Memory B cell (primary cell): ENCODE results near the gene DDX5.

Experiments
- ATAC-seq: fragments of 150-1000 bp; cut with Tn5 transposase; 2 replicates; pipeline ENCODE4 v1.10.0; 2021; ENCODE audit warnings: low read depth, mild to moderate bottlenecking, moderate library complexity
- DNase-seq, 2 donors: peaks; one replicate each; pipeline ENCODE4 v3.0.0; 2022; ENCODE audit warnings: low spot score in 2 of 2
- H3K27ac Mint-ChIP-seq: one replicate; pipeline ENCODE4 v1.8.0; 2022; ENCODE audit warnings: mild to moderate bottlenecking, moderate library complexity, mixed read lengths
- H3K27me3 Mint-ChIP-seq: one replicate; pipeline ENCODE4 v1.8.0; 2022; ENCODE audit warnings: mixed read lengths
- H3K36me3 Mint-ChIP-seq: one replicate; pipeline ENCODE4 v1.8.0; 2022; ENCODE audit warnings: mild to moderate bottlenecking, mixed read lengths
- H3K4me1 Mint-ChIP-seq: one replicate; pipeline ENCODE4 v1.8.0; 2022; ENCODE audit warnings: mixed read lengths
- H3K4me3 Mint-ChIP-seq: one replicate; pipeline ENCODE4 v1.8.0; 2022; ENCODE audit warnings: mild to moderate bottlenecking, moderate library complexity, mixed read lengths
- H3K9me3 Mint-ChIP-seq: one replicate; pipeline ENCODE4 v1.8.0; 2022; ENCODE audit warnings: mixed read lengths

DDX5 gene

GRCh38 chr17:64506201-64506575 is at the start of gene DDX5:
DDX5 (minus strand) TSS chr17:64506289; CDS start chr17:64506119, 170 bp downstream.
- Mint-ChIP-seq H3K27me3 (no peaks in the 10 kb centered on the region), H3K4me1 (peaks cover 37% of the 10 kb centered on the region), H3K4me3 (peak within 1 kb of the TSS; percentile 100)

GRCh38 chr17:64555281-64555680 is 49.2 kb upstream of the DDX5 start:
- H3K36me3 Mint-ChIP-seq: peaks cover 10% of the 10 kb centered on the region
- H3K4me1 Mint-ChIP-seq: no peaks in the 10 kb centered on the region
- no peaks in the 10 kb centered on the region for H3K9me3 Mint-ChIP-seq
- no peak overlapping the region for H3K4me3 Mint-ChIP-seq
- H3K27ac Mint-ChIP-seq: no peak overlapping the region
- ATAC-seq (no peak), DNase-seq (no peak)
- H3K27me3 Mint-ChIP-seq: no peaks in the 10 kb centered on the region

More at GRCh38 chr17:64506201-64506575, at the start of gene DDX5:
- peak; percentile 58 for ATAC-seq
- peaks cover 47% of the 10 kb centered on the region for H3K36me3 Mint-ChIP-seq
- H3K9me3 Mint-ChIP-seq: no peaks in the 10 kb centered on the region
- peak; percentile 96 to 97 for DNase-seq
- peak within 1 kb of the TSS; percentile 100 for H3K27ac Mint-ChIP-seq

- ATAC-seq: no peak
- H3K4me3 Mint-ChIP-seq: no peak overlapping the region
- no peaks in the 10 kb centered on the region for H3K4me1 Mint-ChIP-seq
- H3K27ac Mint-ChIP-seq: peak overlapping the region; percentile 61
- H3K9me3 Mint-ChIP-seq: no peaks in the 10 kb centered on the region
- no peak for DNase-seq
- peaks cover 10% of the 10 kb centered on the region for H3K36me3 Mint-ChIP-seq
- H3K27me3 Mint-ChIP-seq: no peaks in the 10 kb centered on the region
Measured at GRCh38 chr17:64554028-64554637, 48.0 kb upstream of the DDX5 start.

DNA sequence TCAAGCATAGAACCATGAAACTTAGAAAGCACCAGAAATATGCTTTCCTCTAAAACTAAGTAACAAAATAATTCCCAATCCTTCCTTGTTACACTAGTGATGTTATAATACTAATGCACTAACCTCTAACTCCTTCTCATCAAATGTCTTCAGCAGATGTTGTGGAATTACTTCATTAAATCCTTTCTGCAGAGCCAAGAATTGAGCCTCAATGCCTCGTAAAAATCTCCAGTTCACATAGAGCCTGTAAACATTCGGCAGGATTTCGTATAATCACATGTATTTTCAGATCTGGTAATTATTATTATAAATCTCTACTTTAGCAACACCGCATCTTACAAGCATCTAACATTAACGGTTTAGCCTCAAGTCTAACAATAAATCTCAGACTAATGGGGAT is 45.4 kb upstream of the DDX5 start:
- ATAC-seq: no peak
- Mint-ChIP-seq H3K4me3 (no peak overlapping the region), H3K9me3 (no peaks in the 10 kb centered on the region), H3K36me3 (peaks cover 16% of the 10 kb centered on the region), H3K4me1 (no peaks in the 10 kb centered on the region), H3K27ac (no peak overlapping the region), H3K27me3 (no peaks in the 10 kb centered on the region)
- DNase-seq: no peak

GRCh38 chr17:64547319-64547718 is 41.2 kb upstream of the DDX5 start:
- no peaks in the 10 kb centered on the region for H3K9me3 Mint-ChIP-seq
- H3K27ac Mint-ChIP-seq: no peak overlapping the region
- no peaks in the 10 kb centered on the region for H3K27me3 Mint-ChIP-seq
- peaks cover 14% of the 10 kb centered on the region for H3K36me3 Mint-ChIP-seq
- H3K4me3 Mint-ChIP-seq: no peak overlapping the region
- DNase-seq (no peak), ATAC-seq (no peak)
- no peaks in the 10 kb centered on the region for H3K4me1 Mint-ChIP-seq

- DNase-seq: no peak
- Mint-ChIP-seq H3K27me3 (no peaks in the 10 kb centered on the region), H3K27ac (no peak overlapping the region), H3K36me3 (peaks cover 14% of the 10 kb centered on the region), H3K9me3 (no peaks in the 10 kb centered on the region), H3K4me3 (no peak overlapping the region), H3K4me1 (no peaks in the 10 kb centered on the region)
- ATAC-seq: no peak
Measured at GRCh38 chr17:64546716-64547115, 40.6 kb upstream of the DDX5 start.

GRCh38 chr17:64544742-64545141 is 38.7 kb upstream of the DDX5 start:
- ATAC-seq: no peak
- Mint-ChIP-seq H3K4me1 (no peaks in the 10 kb centered on the region), H3K4me3 (no peak overlapping the region), H3K27me3 (no peaks in the 10 kb centered on the region), H3K9me3 (no peaks in the 10 kb centered on the region), H3K27ac (no peak overlapping the region), H3K36me3 (peaks cover 12% of the 10 kb centered on the region)
- no peak for DNase-seq

GRCh38 chr17:64540118-64540776 is 34.2 kb upstream of the DDX5 start:
- DNase-seq (no peak), ATAC-seq (no peak)
- H3K27ac Mint-ChIP-seq: no peak overlapping the region
- no peaks in the 10 kb centered on the region for H3K27me3 Mint-ChIP-seq
- H3K36me3 Mint-ChIP-seq: peaks cover 19% of the 10 kb centered on the region
- H3K9me3 Mint-ChIP-seq: no peaks in the 10 kb centered on the region
- H3K4me3 Mint-ChIP-seq: no peak overlapping the region
- peaks cover 2% of the 10 kb centered on the region for H3K4me1 Mint-ChIP-seq

DNA sequence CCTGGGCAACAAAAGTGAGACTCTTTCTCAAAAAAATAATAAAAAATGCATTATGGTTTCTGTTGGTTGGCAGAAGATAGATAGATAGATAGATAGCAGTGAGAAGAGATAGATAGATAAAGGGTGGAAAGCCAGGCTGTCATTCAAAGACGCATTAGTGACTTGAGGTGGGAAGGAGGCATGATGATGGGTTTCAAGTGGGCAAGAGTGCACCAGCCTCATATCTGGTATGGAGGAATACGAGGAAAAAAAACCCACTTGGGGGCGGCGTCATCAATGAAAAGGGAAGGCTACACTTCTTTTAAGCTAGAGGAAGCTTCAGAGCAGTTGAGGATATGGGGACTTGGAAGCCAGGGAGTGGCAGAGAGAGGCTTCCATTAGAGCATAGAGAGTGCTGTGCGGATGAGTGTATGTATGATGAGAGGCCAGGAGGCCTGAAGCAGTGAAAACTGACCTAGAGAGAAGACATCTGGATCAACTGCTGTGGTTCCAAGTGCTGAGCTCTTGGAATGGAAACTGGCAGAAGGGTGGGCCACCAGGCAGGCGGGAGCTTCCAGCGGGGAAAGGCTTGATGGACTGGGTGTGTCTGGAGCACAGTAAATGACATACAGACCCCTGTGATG is 32.5 kb upstream of the DDX5 start:
- H3K27me3 Mint-ChIP-seq: no peaks in the 10 kb centered on the region
- H3K9me3 Mint-ChIP-seq: no peaks in the 10 kb centered on the region
- H3K36me3 Mint-ChIP-seq: peaks cover 25% of the 10 kb centered on the region
- peaks cover 2% of the 10 kb centered on the region for H3K4me1 Mint-ChIP-seq
- no peak overlapping the region for H3K4me3 Mint-ChIP-seq
- no peak for DNase-seq
- no peak for ATAC-seq
- peak overlapping the region; percentile 17 for H3K27ac Mint-ChIP-seq

- Mint-ChIP-seq H3K27ac (peak overlapping the region; percentile 51), H3K36me3 (peaks cover 28% of the 10 kb centered on the region)
- ATAC-seq: no peak
Measured at GRCh38 chr17:64537488-64537887, 31.4 kb upstream of the DDX5 start.

DNA sequence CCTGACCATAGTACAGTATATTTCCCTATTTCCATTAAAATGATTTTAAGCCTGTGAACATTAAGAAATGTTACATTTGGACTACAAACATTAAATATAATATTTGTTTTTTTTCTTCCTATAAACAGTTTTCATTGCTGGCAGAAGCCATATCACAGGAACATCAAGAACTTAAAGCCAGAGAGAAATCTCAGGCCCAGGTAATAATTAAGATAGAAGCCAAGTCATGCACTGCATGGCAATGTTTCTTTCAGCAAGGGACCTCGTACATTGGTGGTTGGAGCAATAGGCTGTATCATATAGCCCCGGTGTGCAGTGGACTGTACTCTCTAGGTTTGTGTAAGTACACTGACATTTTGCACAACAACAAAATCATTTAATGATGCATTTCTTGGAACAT is 30.8 kb upstream of the DDX5 start:
- H3K27ac Mint-ChIP-seq: peak overlapping the region; percentile 51
- no peak overlapping the region for H3K4me3 Mint-ChIP-seq
- no peak for ATAC-seq

More at GRCh38 chr17:64537488-64537887, 31.4 kb upstream of the DDX5 start:
- Mint-ChIP-seq H3K9me3 (no peaks in the 10 kb centered on the region), H3K27me3 (no peaks in the 10 kb centered on the region), H3K4me1 (peaks cover 2% of the 10 kb centered on the region), H3K4me3 (no peak overlapping the region)
- no peak for DNase-seq

DNA sequence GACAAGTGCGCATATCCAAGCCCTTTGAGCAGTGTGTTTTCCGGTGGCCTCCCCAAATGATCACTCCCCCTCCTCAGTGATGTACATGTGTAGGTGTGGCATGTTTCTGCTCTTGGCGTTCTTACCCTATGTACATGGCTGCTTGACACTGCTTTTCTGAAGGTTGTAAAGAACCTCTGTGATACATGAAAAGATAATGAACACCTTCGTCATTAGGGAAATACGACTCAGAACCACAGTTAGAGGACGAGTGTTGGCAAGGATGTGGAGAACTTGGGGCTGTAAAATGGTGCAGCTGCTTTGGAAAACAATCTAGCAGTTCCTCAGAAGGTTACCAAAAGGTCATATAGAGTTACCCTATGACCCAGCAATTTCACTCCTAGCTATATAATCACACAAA is 29.3 kb upstream of the DDX5 start:
- Mint-ChIP-seq H3K4me1 (peaks cover 2% of the 10 kb centered on the region), H3K4me3 (no peak overlapping the region), H3K27ac (peak overlapping the region; percentile 43), H3K9me3 (no peaks in the 10 kb centered on the region), H3K27me3 (no peaks in the 10 kb centered on the region), H3K36me3 (peaks cover 36% of the 10 kb centered on the region)
- DNase-seq (no peak), ATAC-seq (no peak)

More for the DNA sequence above, 30.8 kb upstream of the DDX5 start:
- H3K27me3 Mint-ChIP-seq: no peaks in the 10 kb centered on the region
- no peaks in the 10 kb centered on the region for H3K9me3 Mint-ChIP-seq
- no peak for DNase-seq
- H3K4me1 Mint-ChIP-seq: peaks cover 2% of the 10 kb centered on the region
- H3K36me3 Mint-ChIP-seq: peaks cover 28% of the 10 kb centered on the region

GRCh38 chr17:64534187-64534586 is 28.1 kb upstream of the DDX5 start:
- Mint-ChIP-seq H3K27me3 (no peaks in the 10 kb centered on the region), H3K4me1 (peaks cover 2% of the 10 kb centered on the region), H3K27ac (peak overlapping the region; percentile 11), H3K36me3 (peaks cover 43% of the 10 kb centered on the region), H3K9me3 (no peaks in the 10 kb centered on the region), H3K4me3 (no peak overlapping the region)
- no peak for ATAC-seq
- no peak for DNase-seq

- Mint-ChIP-seq H3K9me3 (no peaks in the 10 kb centered on the region), H3K27ac (peak overlapping the region; percentile 11), H3K4me1 (peaks cover 2% of the 10 kb centered on the region), H3K4me3 (no peak overlapping the region), H3K36me3 (peaks cover 45% of the 10 kb centered on the region), H3K27me3 (no peaks in the 10 kb centered on the region)
- ATAC-seq (no peak), DNase-seq (no peak)
Measured at GRCh38 chr17:64533784-64534183, 27.7 kb upstream of the DDX5 start.
